Vagina (tissue), 1 donor: ENCODE data around the gene SSX1. TPM values are rescaled to one million over a fixed set of nuclear protein-coding genes. Genes with fewer than 3 reads are reported as not detected.

Source experiments
- small RNA-seq: library from RNA; depleted of rRNA; stranded (forward); fragments of <200 nt; gene quantifications from one replicate; pipeline ENCODE3, GENCODE V24; 2016
- total RNA-seq: library from RNA; depleted of rRNA; stranded (reverse); fragments of >200 nt; gene quantifications from one replicate; pipeline ENCODE4 v1.2.3, GENCODE V29; 2016

The SSX1 gene
- total RNA-seq, 1 donor from 2014 or later: not detected

Small RNAs within 50 kb of the gene (small RNA-seq; reads per million reads assigned to genes)
- gene AC245047.3 (not detected), gene AC245047.4 (not detected), gene RNA5SP503 (not detected)

Other genes with a start within 250 kb of the SSX1 start
- gene SPACA5, start 248.4 kb upstream of the SSX1 start, total RNA-seq: not detected
- 4.7 TPM for gene ZNF630, start 183.8 kb upstream of the SSX1 start, total RNA-seq
- gene SPACA5B, start 124.8 kb upstream of the SSX1 start, total RNA-seq: not detected
- gene SSX5, start 58.6 kb upstream of the SSX1 start, total RNA-seq: not detected
- gene SSX3, start 101.3 kb downstream of the SSX1 start, total RNA-seq: not detected
- not detected for gene SSX4, start 128.1 kb downstream of the SSX1 start, total RNA-seq
- not detected for gene SSX4B, start 156.6 kb downstream of the SSX1 start, total RNA-seq
- gene SLC38A5, start 214.9 kb downstream of the SSX1 start, total RNA-seq: 15.5 TPM
- gene FTSJ1, start 220.8 kb downstream of the SSX1 start, total RNA-seq: 31.7 TPM